IPS-15b (cell line): Measurements from ENCODE around the gene METTL4.

Source experiments
- H3K27me3 ChIP-seq: one replicate; pipeline ENCODE4 v1.6.1; 2013; ENCODE audit warnings: low read length; ENCODE audit not compliant: control insufficient read depth, insufficient read depth
- H3K36me3 ChIP-seq: one replicate; pipeline ENCODE4 v1.6.1; 2013; ENCODE audit warnings: low read length; ENCODE audit not compliant: control insufficient read depth, insufficient read depth
- H3K4me1 ChIP-seq: one replicate; pipeline ENCODE4 v1.6.1; 2013; ENCODE audit warnings: mild to moderate bottlenecking, low read length; ENCODE audit not compliant: control insufficient read depth, insufficient read depth
- H3K4me3 ChIP-seq: one replicate; pipeline ENCODE4 v1.5.1; 2013; ENCODE audit warnings: low read depth, low read length
- H3K9ac ChIP-seq: one replicate; pipeline ENCODE4 v1.6.1; 2013; ENCODE audit warnings: low read depth, mild to moderate bottlenecking, low read length
- H3K9me3 ChIP-seq: one replicate; pipeline ENCODE4 v1.6.1; 2013; ENCODE audit warnings: mild to moderate bottlenecking, low read length; ENCODE audit not compliant: control insufficient read depth, insufficient read depth

Gene METTL4

DNA sequence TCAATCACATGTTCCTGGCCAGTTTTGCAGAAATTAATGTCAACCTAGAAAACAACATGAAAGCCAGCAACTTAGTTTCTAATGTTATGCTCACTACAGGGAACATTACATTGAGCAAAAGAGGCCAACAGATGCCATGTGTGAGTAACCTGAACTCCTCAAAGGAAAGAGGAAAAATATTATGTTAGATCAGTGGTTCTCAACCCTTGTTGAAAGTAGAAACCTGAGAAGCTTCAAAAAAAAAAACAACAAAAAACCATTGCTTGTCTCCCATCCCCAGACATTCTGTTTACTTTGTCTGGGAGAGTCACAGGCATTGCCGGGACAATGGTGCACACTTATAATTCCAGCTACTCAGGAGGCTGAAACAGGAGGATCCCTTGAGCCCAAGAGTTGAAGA is 57.7 kb downstream of the METTL4 start:
- H3K9ac ChIP-seq: no peak overlapping the region
- H3K36me3 ChIP-seq: no peaks in the 10 kb centered on the region
- H3K27me3 ChIP-seq: no peaks in the 10 kb centered on the region
- no peaks in the 10 kb centered on the region for H3K4me1 ChIP-seq
- no peak overlapping the region for H3K4me3 ChIP-seq
- no peaks in the 10 kb centered on the region for H3K9me3 ChIP-seq

DNA sequence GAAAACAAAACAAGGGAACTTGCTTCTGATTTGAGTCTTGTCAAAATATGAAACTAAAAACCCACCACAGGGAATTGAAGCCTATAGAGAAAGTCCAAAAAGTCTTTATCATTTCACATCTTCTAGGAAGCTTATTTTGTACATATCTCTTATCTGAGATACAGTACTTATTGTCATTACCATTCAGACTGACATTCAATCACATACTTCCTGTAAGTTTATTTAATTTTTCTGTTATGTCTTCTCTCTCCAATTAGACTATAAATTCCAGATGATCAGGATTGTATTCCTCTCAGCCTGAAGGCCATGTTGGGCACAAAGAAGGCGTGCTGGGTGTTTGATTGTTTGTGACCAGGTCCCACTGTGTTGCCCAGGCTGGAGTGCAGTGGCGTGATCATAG is 59.2 kb downstream of the METTL4 start:
- Histone ChIP-seq H3K9ac (no peak overlapping the region), H3K4me1 (no peaks in the 10 kb centered on the region), H3K4me3 (no peak overlapping the region), H3K36me3 (no peaks in the 10 kb centered on the region), H3K27me3 (no peaks in the 10 kb centered on the region), H3K9me3 (no peaks in the 10 kb centered on the region)

DNA sequence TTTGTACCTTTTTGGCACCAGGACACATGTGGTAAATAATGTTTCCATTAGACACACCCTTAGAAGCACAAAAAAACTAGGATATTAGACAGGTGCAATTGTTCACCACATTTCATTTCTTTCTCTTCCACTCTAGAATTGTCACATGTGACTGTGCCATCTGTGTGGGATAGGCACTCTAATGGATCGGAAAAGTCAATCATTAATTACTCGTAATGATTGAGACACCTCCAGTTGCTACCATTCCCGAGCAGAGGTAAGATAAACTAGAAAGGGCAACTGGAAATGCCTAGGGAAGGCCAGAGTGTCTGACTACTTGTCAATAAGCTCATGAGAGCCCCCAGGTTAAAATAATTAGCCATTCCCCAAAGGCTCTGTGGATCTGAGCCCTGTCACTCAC is 59.9 kb downstream of the METTL4 start:
- Histone ChIP-seq H3K27me3 (no peaks in the 10 kb centered on the region), H3K9me3 (no peaks in the 10 kb centered on the region), H3K4me3 (no peak overlapping the region), H3K4me1 (no peaks in the 10 kb centered on the region), H3K9ac (no peak overlapping the region), H3K36me3 (no peaks in the 10 kb centered on the region)

GRCh38 chr18:2510416-2510815 is 60.9 kb downstream of the METTL4 start:
- no peak overlapping the region for H3K4me3 ChIP-seq
- H3K27me3 ChIP-seq: no peaks in the 10 kb centered on the region
- H3K9me3 ChIP-seq: no peaks in the 10 kb centered on the region
- no peaks in the 10 kb centered on the region for H3K36me3 ChIP-seq
- H3K9ac ChIP-seq: no peak overlapping the region
- H3K4me1 ChIP-seq: no peaks in the 10 kb centered on the region

DNA sequence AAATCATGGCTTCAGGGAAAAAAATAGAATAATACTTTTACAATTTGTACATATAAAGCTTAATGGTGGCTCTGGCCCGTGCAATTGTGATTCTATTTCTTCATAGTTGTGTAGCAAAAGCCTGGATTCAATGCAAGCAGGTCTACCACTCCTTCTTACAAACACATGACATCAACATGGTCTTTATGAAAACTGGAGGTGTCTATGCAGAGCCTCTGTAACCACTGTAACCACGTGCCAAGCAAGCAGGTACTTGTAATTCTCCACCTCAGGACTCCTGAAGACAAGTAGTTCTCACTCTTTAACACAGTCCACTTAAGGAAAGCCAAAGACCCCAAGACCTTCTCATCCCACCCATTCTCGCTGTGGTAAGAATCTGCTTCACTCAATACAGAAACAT is 62.6 kb downstream of the METTL4 start:
- Histone ChIP-seq H3K4me1 (no peaks in the 10 kb centered on the region), H3K9ac (no peak overlapping the region), H3K27me3 (no peaks in the 10 kb centered on the region), H3K36me3 (no peaks in the 10 kb centered on the region), H3K4me3 (no peak overlapping the region), H3K9me3 (no peaks in the 10 kb centered on the region)

DNA sequence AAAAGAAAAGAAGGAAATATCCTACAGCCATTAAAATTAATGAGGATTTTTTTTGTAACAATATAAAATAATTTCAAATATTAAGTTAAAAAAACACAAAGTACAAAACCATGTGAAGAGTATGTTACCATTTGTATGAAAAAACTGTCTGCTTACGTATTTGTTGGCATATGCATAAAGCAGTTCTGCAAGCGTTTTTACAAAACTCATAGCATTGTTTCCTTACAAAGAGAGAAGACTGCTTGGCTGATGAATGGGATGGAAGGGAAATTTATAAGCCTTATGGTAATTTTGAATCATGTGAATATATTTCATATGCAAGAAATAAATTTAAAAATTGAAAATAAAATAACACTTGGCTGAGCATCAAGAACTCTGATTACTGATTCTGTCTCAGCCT is 63.1 kb downstream of the METTL4 start:
- no peaks in the 10 kb centered on the region for H3K9me3 ChIP-seq
- H3K4me3 ChIP-seq: no peak overlapping the region
- no peak overlapping the region for H3K9ac ChIP-seq
- no peaks in the 10 kb centered on the region for H3K27me3 ChIP-seq
- no peaks in the 10 kb centered on the region for H3K36me3 ChIP-seq
- H3K4me1 ChIP-seq: no peaks in the 10 kb centered on the region

DNA sequence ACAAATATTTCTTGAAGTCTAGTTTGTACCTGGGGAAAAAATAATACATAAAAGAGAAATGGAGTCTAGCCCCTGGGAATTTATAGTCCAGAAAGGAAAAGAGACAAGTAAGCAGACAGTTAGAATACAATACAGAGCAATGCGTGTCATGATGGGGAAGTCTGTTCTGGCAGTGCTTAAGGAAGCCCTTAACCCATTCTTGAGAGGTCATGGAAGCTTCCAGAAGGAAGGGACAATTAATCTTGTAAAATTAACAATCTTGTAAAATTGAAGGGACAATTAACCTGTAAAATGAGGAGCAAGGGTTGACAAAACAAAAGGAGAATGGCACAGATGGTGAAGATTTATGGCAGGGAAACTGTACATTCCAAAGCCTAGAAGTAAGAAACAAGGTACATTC is 66.7 kb downstream of the METTL4 start:
- Histone ChIP-seq H3K4me1 (no peaks in the 10 kb centered on the region), H3K9ac (no peak overlapping the region), H3K4me3 (no peak overlapping the region), H3K36me3 (no peaks in the 10 kb centered on the region), H3K9me3 (no peaks in the 10 kb centered on the region), H3K27me3 (no peaks in the 10 kb centered on the region)

DNA sequence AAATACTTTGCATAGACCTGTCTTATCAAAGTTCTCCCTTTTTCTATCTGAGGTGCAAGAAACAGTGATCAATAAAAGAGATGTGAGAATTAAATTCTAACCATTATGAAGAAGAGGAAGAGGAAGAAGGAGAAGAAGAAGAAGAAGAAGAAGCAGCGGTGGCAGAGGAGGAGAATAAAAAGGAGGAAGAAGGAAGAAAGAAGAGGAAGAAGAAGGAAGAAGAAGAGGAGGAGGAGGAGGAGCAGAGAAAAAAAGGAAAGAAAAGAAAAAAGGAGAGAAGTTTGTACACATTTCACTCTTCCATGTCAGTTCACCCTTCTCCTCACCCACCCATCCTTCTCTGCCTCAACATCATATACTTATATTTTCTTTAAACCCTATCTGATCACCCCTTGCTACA is 68.4 kb downstream of the METTL4 start:
- H3K36me3 ChIP-seq: no peaks in the 10 kb centered on the region
- no peak overlapping the region for H3K4me3 ChIP-seq
- no peak overlapping the region for H3K9ac ChIP-seq
- H3K4me1 ChIP-seq: no peaks in the 10 kb centered on the region
- no peaks in the 10 kb centered on the region for H3K9me3 ChIP-seq
- H3K27me3 ChIP-seq: no peaks in the 10 kb centered on the region

DNA sequence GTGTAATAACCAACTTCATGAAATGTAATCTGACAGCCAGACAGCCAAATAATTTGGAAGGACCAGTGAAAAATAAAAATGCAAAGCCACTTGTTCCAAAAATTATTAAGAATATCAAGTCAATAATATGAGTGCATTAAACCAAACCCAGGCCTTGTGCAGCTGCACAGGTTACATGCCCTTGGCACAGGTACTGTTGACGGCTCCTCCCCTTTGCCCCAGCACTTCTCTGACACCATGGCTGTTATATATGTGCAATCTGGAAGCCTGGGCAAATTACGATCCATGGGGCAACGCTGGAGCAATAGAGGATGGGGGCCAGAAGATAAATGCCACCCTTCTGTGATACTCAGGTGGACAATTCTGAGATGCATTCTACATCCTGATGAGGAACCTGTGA is 68.9 kb downstream of the METTL4 start:
- Histone ChIP-seq H3K36me3 (no peaks in the 10 kb centered on the region), H3K9me3 (no peaks in the 10 kb centered on the region), H3K4me3 (no peak overlapping the region), H3K9ac (no peak overlapping the region), H3K27me3 (no peaks in the 10 kb centered on the region), H3K4me1 (no peaks in the 10 kb centered on the region)

GRCh38 chr18:2497797-2498196 is 73.5 kb downstream of the METTL4 start:
- Histone ChIP-seq H3K4me1 (no peaks in the 10 kb centered on the region), H3K27me3 (no peaks in the 10 kb centered on the region), H3K4me3 (no peak overlapping the region), H3K36me3 (no peaks in the 10 kb centered on the region), H3K9ac (no peak overlapping the region), H3K9me3 (no peaks in the 10 kb centered on the region)

- H3K4me1 ChIP-seq: no peaks in the 10 kb centered on the region
- H3K9me3 ChIP-seq: no peaks in the 10 kb centered on the region
- no peak overlapping the region for H3K9ac ChIP-seq
- H3K4me3 ChIP-seq: no peak overlapping the region
- no peaks in the 10 kb centered on the region for H3K27me3 ChIP-seq
- H3K36me3 ChIP-seq: no peaks in the 10 kb centered on the region
These were observed 75.9 kb downstream of the METTL4 start for GRCh38 chr18:2495381-2495780.

- no peaks in the 10 kb centered on the region for H3K4me1 ChIP-seq
- no peak overlapping the region for H3K4me3 ChIP-seq
- H3K36me3 ChIP-seq: no peaks in the 10 kb centered on the region
- H3K9ac ChIP-seq: no peak overlapping the region
- no peaks in the 10 kb centered on the region for H3K9me3 ChIP-seq
- H3K27me3 ChIP-seq: no peaks in the 10 kb centered on the region
These were observed 76.4 kb downstream of the METTL4 start for GRCh38 chr18:2494921-2495320.
